SK-N-SH (cell line): ENCODE measurements around the gene DAB2IP. TPM values are rescaled to one million over a fixed set of nuclear protein-coding genes. Genes with fewer than 3 reads are reported as not detected.

Source experiments
- CTCF ChIA-PET: fragments of 300-600, 350-600 bp; formaldehyde crosslinking; extraction: SDS; loops from one replicate; lab custom pipeline; 2021; lab: Yijun Ruan, JAX
- POLR2A ChIA-PET: fragments of 350-600 bp; sonication (Branson Sonifier 250); formaldehyde crosslinking; extraction: SDS; loops from one replicate; lab custom pipeline; 2020; ENCODE audit warnings: antibody characterized with exemption, inconsistent platforms; lab: Yijun Ruan, JAX
- DNase-seq: peaks from one replicate; pipeline ENCODE4 v3.0.0; 2012
- H2AFZ ChIP-seq: fragments of 200-600 bp; sonication (generic); 2 replicates; pipeline ENCODE4 v1.8.1; 2016; ENCODE audit warnings: antibody characterized with exemption, mild to moderate bottlenecking, low read depth
- H3F3A ChIP-seq: fragments of 200-600 bp; sonication (generic); replicated peaks from 2 replicates; pipeline ENCODE3; 2016; ENCODE audit warnings: antibody characterized with exemption, mild to moderate bottlenecking; ENCODE audit not compliant: insufficient read depth
- H3K27ac ChIP-seq, 2 experiments: fragments of 200-500 bp in 1 of 2; fragments of 200-600 bp in 1 of 2; sonication (Bioruptor generic) in 1 of 2; sonication (generic), shearing (Covaris generic) in 1 of 2; 2 replicates each; pipeline versions ENCODE4 v1.5.1 to v1.6.1; 2014 to 2016; ENCODE audit warnings: low read depth in 2 of 2, inconsistent platforms in 1 of 2, low read length in 1 of 2, mild to moderate bottlenecking in 1 of 2, mixed read lengths in 1 of 2
- H3K27me3 ChIP-seq: fragments of 200-600 bp; sonication (generic), shearing (Covaris generic); 2 replicates; pipeline ENCODE4 v1.6.1; 2016; ENCODE audit warnings: mixed run types; ENCODE audit not compliant: insufficient read depth
- H3K36me3 ChIP-seq, 2 experiments: fragments of 200-500 bp in 1 of 2; fragments of 200-600 bp in 1 of 2; sonication (Bioruptor generic) in 1 of 2; sonication (generic) in 1 of 2; replicated peaks in 1 of 2; 2 replicates each; pipeline versions ENCODE3 to v1.5.1; 2014 to 2016; ENCODE audit warnings: low read length in 1 of 2, mild to moderate bottlenecking in 1 of 2; ENCODE audit not compliant: insufficient read depth in 2 of 2, control insufficient read depth in 1 of 2
- H3K4me1 ChIP-seq, 2 experiments: fragments of 200-500 bp in 1 of 2; fragments of 200-600 bp in 1 of 2; sonication (Bioruptor generic) in 1 of 2; sonication (generic), shearing (Covaris generic) in 1 of 2; 2 replicates each; pipeline versions ENCODE4 v1.5.1 to v1.6.1; 2014 to 2016; ENCODE audit warnings: low read depth in 1 of 2, low read length in 1 of 2, mixed run types in 1 of 2; ENCODE audit not compliant: insufficient read depth in 2 of 2, control insufficient read depth in 1 of 2
- H3K4me2 ChIP-seq: fragments of 200-600 bp; sonication (generic), shearing (Covaris generic); 2 replicates; pipeline ENCODE4 v1.6.1; 2017; ENCODE audit warnings: mixed run types
- H3K4me3 ChIP-seq, 2 experiments: fragments of 200-500 bp in 1 of 2; fragments of 200-600 bp in 1 of 2; sonication (Bioruptor generic) in 1 of 2; sonication (generic), shearing (Covaris generic) in 1 of 2; 2 replicates each; pipeline versions ENCODE4 v1.5.1 to v1.8.1; 2014 to 2016; ENCODE audit warnings: low read depth in 2 of 2, inconsistent platforms in 1 of 2, low read length in 1 of 2, mild to moderate bottlenecking in 1 of 2, mixed read lengths in 1 of 2, moderate library complexity in 1 of 2
- H3K79me2 ChIP-seq: fragments of 200-600 bp; sonication (generic); 2 replicates; pipeline ENCODE4 v1.8.1; 2017; ENCODE audit warnings: mild to moderate bottlenecking; ENCODE audit not compliant: insufficient read depth
- H3K9ac ChIP-seq: fragments of 200-600 bp; sonication (generic); 2 replicates; pipeline ENCODE4 v1.6.1; 2017; ENCODE audit warnings: mixed run types
- H3K9me2 ChIP-seq: fragments of 200-600 bp; sonication (generic); 2 replicates; pipeline ENCODE4 v1.6.1; 2017; ENCODE audit warnings: mixed run types
- H3K9me3 ChIP-seq: fragments of 200-600 bp; sonication (generic); 2 replicates; pipeline ENCODE4 v1.6.1; 2017; ENCODE audit warnings: mixed run types, mild to moderate bottlenecking, moderate library complexity
- H4K20me1 ChIP-seq: fragments of 200-600 bp; sonication (generic); 2 replicates; pipeline ENCODE4 v1.6.1; 2017; ENCODE audit warnings: mild to moderate bottlenecking, mixed run types; ENCODE audit not compliant: insufficient read depth
- CHD2 ChIP-seq: fragments of 150-350 bp; IDR thresholded peaks from 2 replicates; pipeline ENCODE4 v1.6.1; 2018; ENCODE audit warnings: low read length; ENCODE audit not compliant: partially characterized antibody
- CTCF ChIP-seq: fragments of 200-600 bp; sonication (generic); IDR thresholded peaks from 2 replicates; pipeline ENCODE4 v1.6.1; 2017; ENCODE audit warnings: antibody characterized with exemption, mild to moderate bottlenecking, moderate library complexity
- FOXJ3 ChIP-seq: sonication (generic); formaldehyde crosslinking; IDR thresholded peaks from 2 replicates; pipeline ENCODE4 v1.5.1; 2020; ENCODE audit warnings: mild to moderate bottlenecking, missing genetic modification reagents
- GABPA ChIP-seq: IDR thresholded peaks from 2 replicates; pipeline ENCODE4 v1.4.0; 2012; ENCODE audit warnings: low read depth, mild to moderate bottlenecking
- JUND ChIP-seq: IDR thresholded peaks from 2 replicates; pipeline ENCODE4 v1.4.0; 2012
- RAD21 ChIP-seq: IDR thresholded peaks from 2 replicates; pipeline ENCODE4 v1.6.1; 2012; ENCODE audit warnings: mild to moderate bottlenecking, low read length
- REST ChIP-seq: IDR thresholded peaks from 2 replicates; pipeline ENCODE4 v1.6.1; 2012; ENCODE audit warnings: mild to moderate bottlenecking, low read depth, low read length, moderate library complexity
- RXRA ChIP-seq: IDR thresholded peaks from 2 replicates; pipeline ENCODE4 v1.4.0; 2012; ENCODE audit warnings: low read depth, mild to moderate bottlenecking, borderline replicate concordance
- USF1 ChIP-seq: IDR thresholded peaks from 2 replicates; pipeline ENCODE4 v1.4.0; 2012; ENCODE audit warnings: low read depth, borderline replicate concordance
- USF2 ChIP-seq: fragments of 150-350 bp; IDR thresholded peaks from 2 replicates; pipeline ENCODE4 v1.6.1; 2017; ENCODE audit warnings: antibody characterized with exemption, low read length, low read depth, borderline replicate concordance
- WGBS: methylation state at CpG from one replicate; pipeline ENCODE4 v1.1.6; 2017; ENCODE audit warnings: low lambda C conversion rate; 5-methylcytosine and 5-hydroxymethylcytosine counted together
- polyA plus RNA-seq, 3 experiments: library from polyadenylated mRNA; depleted of rRNA; stranded (reverse); fragments of >200 nt; gene quantifications; 2 replicates each; pipeline ENCODE4 v1.2.3, GENCODE V29; 2012
- TF ChIP-seq, protein P1 (sequence below): fragments of 150-350 bp; IDR thresholded peaks from 2 replicates; pipeline ENCODE4 v1.6.1; 2016; ENCODE audit warnings: mild to moderate bottlenecking, low read depth, low read length

Gene DAB2IP
- polyA plus RNA-seq, 1 of the 3 experiments (the other 2 are of a cell fraction) = 21.4 TPM

DNA sequence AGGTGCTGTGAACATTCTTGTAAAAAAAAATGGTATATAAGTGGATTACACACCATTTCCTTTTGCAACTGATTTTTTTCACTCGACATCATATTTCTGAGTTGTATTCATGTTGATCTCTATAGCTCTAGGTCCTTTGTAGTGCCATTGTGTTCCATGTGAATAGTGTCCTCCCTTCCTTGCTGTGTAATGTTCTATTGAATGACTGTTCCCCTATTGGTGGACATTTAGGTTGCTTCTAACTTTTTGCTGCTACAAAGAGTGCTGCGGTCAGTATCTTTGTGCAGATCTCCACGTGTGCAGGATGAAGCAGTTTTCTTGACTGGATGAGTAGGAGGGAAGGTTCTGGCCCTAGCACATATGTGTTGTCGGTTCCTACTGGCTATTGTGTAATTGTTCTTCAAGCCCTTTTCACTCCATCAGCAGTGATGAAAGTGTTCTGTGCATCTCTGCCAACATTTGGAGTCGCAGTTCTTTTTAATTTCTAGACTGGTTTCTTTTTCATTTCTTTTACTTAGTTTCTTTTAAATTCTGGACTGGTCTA lies 20.2 kb downstream of the DAB2IP start (continued):
- no peak for TF ChIP-seq REST
- TF ChIP-seq CHD2 = no peak
- no peak for TF ChIP-seq GABPA

DNA sequence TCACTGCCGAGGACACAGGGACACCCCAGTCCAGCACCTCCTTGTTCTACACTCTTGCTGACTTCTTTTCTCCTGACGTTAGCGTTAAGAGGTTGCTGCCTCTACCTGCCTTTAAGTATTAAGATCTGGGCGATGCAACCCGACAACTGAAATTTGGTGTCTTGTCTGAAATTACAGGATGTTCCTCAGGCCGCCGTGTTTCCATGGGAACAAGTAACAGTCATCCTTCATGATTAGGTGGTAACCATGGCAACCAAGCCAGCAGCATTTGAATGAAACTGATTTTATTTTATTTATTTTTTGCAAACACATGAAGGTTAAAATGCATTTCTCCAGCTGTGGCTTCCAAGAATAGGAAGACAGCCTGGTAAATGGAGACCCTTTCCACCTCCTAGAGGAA lies 20.8 kb downstream of the DAB2IP start:
- ChIA-PET POLR2A (no interaction called here), CTCF (interaction anchor here (2.6 to 3.3 kb wide), 2 partner anchors 13 to 24 kb away, joined by 7 to 17 read pairs; no protein-coding TSS in a partner anchor)
- Histone ChIP-seq H3K36me3 (no peaks in the 10 kb centered on the region), H3F3A (no peaks in the 10 kb centered on the region), H3K4me3 (no peak overlapping the region), H3K9ac (no peak overlapping the region), H3K4me2 (no peak overlapping the region), H3K9me3 (no peaks in the 10 kb centered on the region), H3K27ac (no peak overlapping the region), H3K9me2 (no peaks in the 10 kb centered on the region), H3K27me3 (no peaks in the 10 kb centered on the region), H3K79me2 (no peaks in the 10 kb centered on the region), H4K20me1 (peaks cover 6% of the 10 kb centered on the region; the same call in 1 of the 2 replicates), H2AFZ (no peak overlapping the region), H3K4me1 (peaks cover 19 to 25% of the 10 kb centered on the region in 2 experiments; a peak in 3 of 4 replicates)
- 94% methylated on average over 7 of the region's 7 CpGs for WGBS
- TF ChIP-seq, protein P1, sequence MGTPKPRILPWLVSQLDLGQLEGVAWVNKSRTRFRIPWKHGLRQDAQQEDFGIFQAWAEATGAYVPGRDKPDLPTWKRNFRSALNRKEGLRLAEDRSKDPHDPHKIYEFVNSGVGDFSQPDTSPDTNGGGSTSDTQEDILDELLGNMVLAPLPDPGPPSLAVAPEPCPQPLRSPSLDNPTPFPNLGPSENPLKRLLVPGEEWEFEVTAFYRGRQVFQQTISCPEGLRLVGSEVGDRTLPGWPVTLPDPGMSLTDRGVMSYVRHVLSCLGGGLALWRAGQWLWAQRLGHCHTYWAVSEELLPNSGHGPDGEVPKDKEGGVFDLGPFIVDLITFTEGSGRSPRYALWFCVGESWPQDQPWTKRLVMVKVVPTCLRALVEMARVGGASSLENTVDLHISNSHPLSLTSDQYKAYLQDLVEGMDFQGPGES = no peak
- TF ChIP-seq USF1 (no peak), RXRA (no peak), USF2 (no peak), FOXJ3 (CRISPR knock-in tag) (no peak), GABPA (no peak), CHD2 (no peak), RAD21 (no peak), CTCF (no peak), JUND (no peak)
- no peak for DNase-seq
